ENCODE results near the gene MAD1L1.

The MAD1L1 gene

DNA sequence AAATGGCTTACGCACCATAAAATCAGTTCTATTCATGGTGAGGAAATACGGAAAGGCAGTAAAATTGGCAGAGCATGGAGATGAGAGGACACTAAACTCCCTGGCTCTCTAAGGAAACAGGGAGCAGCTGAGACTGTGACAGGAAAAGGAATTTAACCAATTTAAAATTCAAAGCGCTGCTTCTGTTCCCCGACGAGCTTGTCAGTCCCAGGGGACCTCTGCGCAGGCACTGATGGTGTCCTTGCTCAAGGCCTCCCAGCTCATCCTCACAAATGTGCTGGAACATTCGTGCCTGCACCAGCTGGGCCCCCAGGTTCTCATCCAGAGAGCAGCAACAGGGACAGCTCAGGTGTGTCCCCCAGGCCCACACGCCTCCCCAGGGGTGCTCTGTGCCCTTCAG is 101.4 kb downstream of the MAD1L1 start:
- no peak for DNase-seq

- DNase-seq = no peak
These were observed 102.7 kb downstream of the MAD1L1 start for GRCh38 chr7:2130096-2130375.

DNA sequence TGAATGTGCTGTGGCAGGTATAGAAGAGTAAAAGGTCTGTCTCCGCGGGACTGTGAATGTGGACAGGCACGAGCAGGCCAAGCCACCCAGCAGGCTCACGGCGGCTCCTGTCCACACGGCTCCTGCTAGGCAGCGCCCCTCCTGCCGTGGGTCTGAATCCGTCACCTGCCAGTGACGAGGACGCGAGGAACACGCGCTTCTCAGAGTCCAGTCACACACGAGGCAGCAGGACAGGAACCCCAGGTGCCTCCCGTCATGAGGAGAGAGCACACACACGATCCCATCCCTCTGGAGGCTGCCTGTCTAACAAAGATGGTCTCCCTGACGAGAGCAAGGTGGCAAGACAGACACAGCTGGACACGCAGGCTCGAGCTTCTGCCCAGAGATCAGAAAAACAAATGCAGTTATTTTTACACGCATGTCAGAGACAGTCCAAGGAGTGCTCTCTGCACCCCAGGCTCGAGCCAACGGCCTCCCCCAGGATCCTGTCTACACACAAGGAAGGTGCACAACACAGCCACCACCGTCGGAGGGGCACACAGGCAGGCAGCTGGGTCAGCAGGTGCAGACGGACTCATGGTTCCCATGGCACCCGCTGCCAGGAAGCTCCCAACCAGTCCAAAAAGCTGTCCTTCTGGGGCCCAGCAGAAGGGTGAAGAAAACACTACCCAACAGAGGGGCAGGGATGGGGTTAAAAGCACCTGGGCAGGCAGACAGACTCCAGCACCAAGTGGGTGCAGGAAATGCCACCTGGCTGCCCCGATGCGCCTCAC is 103.2 kb downstream of the MAD1L1 start:
- no peak for DNase-seq

- no peak for DNase-seq
These were observed 104.0 kb downstream of the MAD1L1 start for GRCh38 chr7:2128601-2129322.

DNA sequence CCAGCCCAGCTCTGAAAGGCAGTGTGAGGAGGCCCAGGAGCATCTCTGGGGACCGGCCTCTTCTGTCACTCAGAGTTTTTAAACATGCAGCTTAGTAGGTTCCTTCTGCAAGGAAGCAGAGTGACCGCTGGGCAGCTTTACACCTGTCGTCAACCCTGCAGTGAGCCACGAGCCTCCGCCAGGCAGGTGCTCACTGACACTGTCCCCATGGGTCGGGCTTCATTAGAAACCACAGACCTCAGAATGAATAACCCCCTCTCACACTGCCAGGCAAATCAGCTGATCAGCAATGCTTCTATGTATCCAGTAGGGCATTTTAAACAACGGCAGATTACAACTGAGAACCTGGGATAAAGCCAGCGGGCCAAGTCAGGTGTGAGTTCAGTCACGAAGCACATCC is 106.1 kb downstream of the MAD1L1 start:
- DNase-seq = no peak

DNA sequence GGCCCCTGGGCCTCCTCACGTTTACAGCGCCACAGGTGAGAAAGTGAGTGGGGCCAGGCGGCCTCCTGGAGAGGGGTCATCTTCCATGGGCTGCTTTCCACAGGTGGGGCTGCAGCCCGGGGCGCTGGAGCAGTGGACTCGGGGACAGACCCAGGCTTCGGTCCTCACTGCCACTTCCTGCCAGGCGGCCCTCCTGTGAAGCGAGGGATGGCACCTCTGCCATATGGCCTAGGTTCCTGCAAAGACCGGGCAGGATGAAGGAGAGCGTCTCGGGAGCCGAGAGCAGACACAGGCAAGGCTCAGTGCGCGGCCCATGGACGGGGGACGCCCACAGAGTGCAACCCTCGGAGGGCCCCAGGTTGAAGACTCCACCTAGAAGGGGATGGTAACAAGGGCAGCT is 106.8 kb downstream of the MAD1L1 start:
- no peak for DNase-seq

- no peak for DNase-seq
These were observed 108.0 kb downstream of the MAD1L1 start for GRCh38 chr7:2124604-2125345.

GRCh38 chr7:2123916-2124315 is 108.8 kb downstream of the MAD1L1 start:
- no peak for DNase-seq

DNA sequence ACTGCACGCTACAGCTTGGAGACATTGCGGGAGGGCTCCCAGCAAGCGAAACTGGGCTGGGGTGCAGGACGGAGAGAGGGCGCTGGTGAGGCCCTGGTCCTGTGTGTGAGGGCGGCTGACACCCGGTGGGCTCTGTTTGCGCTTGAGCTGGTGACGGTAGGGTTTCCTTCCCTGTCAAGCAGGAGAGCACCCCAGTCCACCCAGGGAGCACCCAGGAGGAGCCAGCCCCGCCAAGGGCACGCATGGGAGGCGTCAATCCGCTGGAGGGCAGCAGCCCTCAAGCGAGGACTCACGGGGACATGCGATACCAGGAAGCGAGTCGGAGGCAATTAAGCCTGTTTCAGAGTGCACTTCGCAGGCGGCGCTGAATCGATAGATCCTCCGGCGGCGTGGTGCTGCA is 109.4 kb downstream of the MAD1L1 start:
- no peak for DNase-seq

GRCh38 chr7:2122651-2123050 is 110.1 kb downstream of the MAD1L1 start:
- DNase-seq = no peak

DNA sequence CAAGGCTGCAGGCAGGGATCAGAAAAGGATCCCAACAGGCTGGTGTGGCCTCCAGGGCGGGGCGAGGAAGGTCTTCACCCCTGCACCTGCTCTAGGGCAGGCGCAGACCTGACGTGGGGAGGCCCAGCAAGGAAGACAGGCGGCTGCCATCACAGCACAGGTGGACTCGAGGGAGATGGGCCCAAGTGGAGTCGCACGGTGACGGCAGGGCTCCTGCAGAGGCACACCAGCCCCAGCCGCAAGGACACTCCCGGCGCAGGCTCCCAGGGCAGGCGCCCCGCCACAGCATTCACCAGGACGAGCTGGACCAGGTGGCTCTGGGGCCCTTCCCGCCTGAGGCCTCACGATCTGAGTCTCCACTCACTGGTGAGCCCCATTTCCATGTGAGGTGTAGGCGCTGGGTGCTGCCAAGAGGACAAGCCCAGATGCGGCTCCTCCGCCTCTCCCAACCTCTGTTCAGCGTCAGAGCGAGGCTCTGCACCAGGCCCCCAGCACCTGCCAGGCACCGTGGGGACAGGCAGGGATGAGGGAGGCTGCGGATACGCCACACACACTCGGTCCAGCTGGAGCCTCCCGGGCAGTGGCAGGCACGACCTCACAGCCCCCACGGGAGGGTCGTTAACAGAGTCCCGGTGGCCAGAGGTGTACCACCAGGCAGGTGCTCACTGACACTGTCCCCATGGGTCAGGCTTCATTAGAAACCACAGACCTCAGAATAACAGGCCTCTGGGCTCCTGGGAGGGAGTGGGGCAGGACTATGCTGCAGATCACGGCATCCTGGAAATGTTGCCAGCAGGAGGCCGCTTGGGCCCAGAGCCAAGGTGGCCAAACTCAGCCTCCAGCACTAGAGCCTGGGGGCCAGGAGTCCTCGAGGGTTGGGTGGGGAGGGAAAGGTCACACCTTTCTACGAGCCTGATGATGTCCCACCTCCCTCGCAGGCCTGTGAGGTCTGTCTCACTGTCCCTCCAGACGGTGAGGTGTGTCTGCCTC is 111.6 kb downstream of the MAD1L1 start:
- DNase-seq = no peak

GRCh38 chr7:2120251-2120660 is 112.5 kb downstream of the MAD1L1 start:
- no peak for DNase-seq

DNA sequence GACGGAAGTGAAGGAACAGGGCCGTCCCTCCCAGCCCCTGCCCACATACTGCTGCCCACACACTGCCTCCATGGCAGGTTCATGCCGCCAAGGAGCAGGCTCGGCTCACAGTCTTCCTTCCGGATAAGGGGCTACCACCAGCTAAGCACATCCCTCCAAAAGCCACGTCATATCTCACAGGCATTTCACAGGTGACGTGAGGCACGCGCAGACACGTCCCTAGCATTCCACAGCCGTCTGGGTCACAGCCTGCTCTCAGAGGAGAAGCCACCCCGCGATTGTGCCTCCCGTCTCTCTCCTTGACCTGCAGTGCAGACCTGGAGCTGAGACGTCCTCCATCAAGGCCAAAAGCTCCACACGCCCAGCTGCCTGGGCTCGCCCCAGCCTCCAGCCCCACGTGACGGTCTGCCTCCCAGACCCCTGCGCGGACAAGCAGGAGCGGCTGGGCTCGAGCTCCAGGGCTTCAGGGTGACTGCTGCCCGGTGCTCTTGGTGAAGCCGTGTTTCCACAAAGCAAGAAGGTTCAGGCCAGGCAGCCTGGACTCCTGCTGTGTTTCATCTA is 114.0 kb downstream of the MAD1L1 start:
- no peak for DNase-seq

GRCh38 chr7:2118056-2118455 is 114.7 kb downstream of the MAD1L1 start:
- DNase-seq = no peak

GRCh38 chr7:2117646-2118045 is 115.1 kb downstream of the MAD1L1 start:
- no peak for DNase-seq

DNA sequence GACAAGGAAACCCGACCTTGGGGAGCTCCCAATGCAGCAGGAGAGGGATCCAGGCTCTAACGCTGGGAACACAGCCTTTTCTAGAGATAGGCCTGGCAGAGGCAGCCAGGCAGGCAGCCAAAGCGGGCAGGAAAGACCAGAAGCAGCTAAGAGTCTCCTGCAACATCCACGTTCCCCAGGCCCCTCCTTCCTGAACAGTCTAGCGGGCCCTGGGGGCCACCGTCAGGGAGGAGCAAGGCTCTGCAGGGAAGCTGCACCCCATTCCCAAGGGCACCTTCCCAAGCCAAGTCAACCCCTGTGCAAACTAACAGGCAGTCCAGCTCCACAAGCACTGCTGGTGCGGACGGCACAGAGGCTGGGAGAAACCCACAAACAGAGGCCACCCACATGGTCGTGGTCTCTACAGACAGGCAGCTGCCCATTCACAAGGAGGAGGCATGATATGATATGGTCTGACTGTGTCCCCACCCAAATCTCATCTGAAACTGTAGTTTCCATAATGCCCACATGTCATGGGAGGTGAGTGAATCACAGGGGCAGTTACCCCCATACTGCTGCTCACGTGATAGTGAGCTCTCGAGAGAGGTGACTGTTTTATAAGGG is 115.7 kb downstream of the MAD1L1 start:
- no peak for DNase-seq

- no peak for DNase-seq
These were observed 116.3 kb downstream of the MAD1L1 start for GRCh38 chr7:2116448-2116810.

DNA sequence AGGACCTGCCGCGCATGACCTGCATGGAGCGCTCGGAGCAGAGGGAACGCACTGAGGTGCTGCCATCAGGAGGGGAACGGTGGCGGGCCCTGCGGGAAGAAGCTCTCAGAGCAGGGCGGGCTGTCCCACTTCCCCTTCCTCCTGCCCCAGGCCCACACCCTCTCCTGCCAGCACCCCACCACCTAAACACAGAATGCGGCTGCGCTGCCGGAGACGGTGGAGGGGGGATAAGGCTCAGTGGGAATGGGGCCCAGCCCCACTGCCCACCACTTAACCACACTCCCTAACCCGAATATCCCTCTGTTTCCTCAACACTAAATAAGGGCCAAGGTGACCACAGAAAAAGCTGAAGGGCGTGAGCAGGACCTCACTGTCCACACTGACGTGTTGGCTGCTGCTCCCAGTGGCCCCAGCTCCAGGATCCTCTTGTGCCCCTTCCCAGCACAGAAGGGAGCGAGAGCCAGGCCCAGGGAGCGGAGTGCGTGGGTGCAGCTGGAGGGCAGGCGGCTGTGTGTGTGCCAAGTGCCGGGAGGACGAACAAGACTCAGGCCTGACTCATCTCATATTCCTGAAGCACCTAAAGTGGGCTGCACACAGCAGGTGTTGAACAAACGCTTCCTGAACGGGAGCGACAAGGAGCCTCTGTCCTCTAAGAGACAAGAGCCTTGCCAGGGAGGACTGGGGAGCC is 116.8 kb downstream of the MAD1L1 start:
- no peak for DNase-seq

DNA sequence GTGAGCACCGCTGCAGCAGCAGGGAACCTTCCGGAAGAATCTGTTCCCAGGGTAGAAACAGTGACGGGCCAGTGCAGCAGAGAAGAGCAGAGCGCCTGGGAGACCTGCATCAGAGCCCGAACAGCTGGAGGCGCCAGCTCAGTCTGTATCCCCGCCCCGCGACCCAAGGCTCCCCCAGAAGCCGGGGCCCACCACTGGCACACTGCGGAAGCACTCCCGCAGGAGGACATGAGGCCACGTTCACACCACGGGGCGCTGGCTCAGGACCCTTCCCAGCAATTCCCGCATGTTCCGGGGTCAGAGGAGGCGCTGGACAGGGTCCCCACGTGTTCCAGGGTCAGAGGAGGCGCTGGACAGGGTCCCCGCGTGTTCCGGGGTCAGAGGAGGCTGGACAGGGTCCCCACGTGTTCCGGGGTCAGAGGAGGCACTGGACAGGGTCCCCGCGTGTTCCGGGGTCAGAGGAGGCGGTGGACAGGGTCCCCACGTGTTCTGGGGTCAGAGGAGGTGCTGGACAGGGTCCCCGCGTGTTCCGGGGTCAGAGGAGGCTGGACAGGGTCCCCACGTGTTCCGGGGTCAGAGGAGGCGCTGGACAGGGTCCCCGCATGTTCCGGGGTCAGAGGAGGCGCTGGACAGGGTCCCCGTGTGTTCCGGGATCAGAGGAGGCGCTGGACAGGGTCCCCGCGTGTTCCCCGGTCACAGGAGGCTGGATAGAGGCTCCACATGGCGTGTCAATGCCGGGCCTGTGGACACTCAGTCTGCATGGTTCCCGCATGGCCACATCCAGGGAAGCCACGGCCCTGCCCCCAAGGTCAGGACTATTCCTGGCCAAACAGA is 117.6 kb downstream of the MAD1L1 start:
- no peak for DNase-seq

DNA sequence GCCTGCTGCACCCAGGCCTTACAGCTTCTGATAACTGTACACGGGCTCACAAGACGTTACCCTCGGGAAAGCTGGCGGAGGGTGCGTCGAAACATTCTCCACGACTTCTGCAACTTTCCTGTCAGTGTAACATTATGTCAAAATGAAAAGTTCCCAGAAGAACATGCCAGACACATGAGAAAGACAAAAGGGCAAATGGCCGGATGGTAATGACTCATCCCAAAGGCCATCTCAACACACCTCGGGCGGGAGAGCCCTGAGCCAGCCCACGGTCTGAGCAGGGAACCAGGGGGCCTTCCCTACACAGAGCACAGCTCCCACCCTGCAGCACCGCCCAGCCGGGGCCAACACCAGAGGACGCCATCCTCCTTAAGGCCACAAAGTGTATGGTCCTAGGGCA is 118.7 kb downstream of the MAD1L1 start:
- no peak for DNase-seq
